ENCODE results near the gene CLIC3. TPM values are rescaled to one million over a fixed set of nuclear protein-coding genes. Genes with fewer than 3 reads are reported as not detected.

Gene CLIC3
- polyA plus RNA-seq, 2 of the 4 experiments (the other 2 are of a cell fraction): 0.61 to 6.4 TPM

- TF ChIP-seq KDM1A (IDR thresholded peaks at IDR 0.05; ENCODE audit: low read depth) (no peak), PBX3 (IDR thresholded peaks at IDR 0.05) (no peak), JUNB (IDR thresholded peaks at IDR 0.05) (no peak), TFCP2L1 (CRISPR knock-in tag; IDR thresholded peaks at IDR 0.05) (no peak)
Measured at GRCh38 chr9:137002646-137003041, 6.3 kb upstream of the CLIC3 start (continued).

- Histone ChIP-seq H3K9me3 (no peaks in the 10 kb centered on the region), H3K4me2 (no peak overlapping the region), H3K4me3 (no peak overlapping the region), H3K4me1 (peaks cover 25% of the 10 kb centered on the region), H3K27ac (no peak overlapping the region)
- ChIA-PET CTCF (interaction anchor here (0.7 to 6.1 kb wide), 8 partner anchors 8 to 421 kb away, joined by 3 to 37 read pairs (median 7); partner anchors contain the start of genes ABCA2 and EXD3), POLR2A (interaction anchor here (0.6 to 1.5 kb wide), 3 partner anchors 10 to 11 kb away, joined by 3 to 5 read pairs (median 5); partner anchors contain the start of gene PAXX)
- no peak for DNase-seq (ENCODE audit: low read depth in 1 of 2, low spot score in 1 of 2)
- no peak for TF ChIP-seq HOXB5 (CRISPR knock-in tag; IDR thresholded peaks at IDR 0.05)
- no peak for TF ChIP-seq ZNF302 (CRISPR knock-in tag; IDR thresholded peaks at IDR 0.05)
- no peak for TF ChIP-seq NPAS2 (CRISPR knock-in tag; IDR thresholded peaks at IDR 0.05; ENCODE audit: borderline replicate concordance)
- no peak for TF ChIP-seq HDAC2 (IDR thresholded peaks at IDR 0.05)
- TF ChIP-seq JUN (IDR thresholded peaks at IDR 0.05): no peak
- TF ChIP-seq E2F6 (IDR thresholded peaks at IDR 0.05; ENCODE audit: borderline replicate concordance, low read depth): no peak
- no peak for TF ChIP-seq POLR2A (IDR thresholded peaks at IDR 0.05; ENCODE audit: low read length)
- no peak for TF ChIP-seq MAX (IDR thresholded peaks at IDR 0.05)
- no peak for TF ChIP-seq FOXS1 (CRISPR knock-in tag; IDR thresholded peaks at IDR 0.05)
- TF ChIP-seq PHF8 (IDR thresholded peaks at IDR 0.05; ENCODE audit: borderline replicate concordance, low read depth): no peak
- no peak for TF ChIP-seq NFE2L2 (conservative IDR thresholded peaks at IDR 0.05; ENCODE audit: low read length)
- no peak for TF ChIP-seq EHF (CRISPR knock-in tag; IDR thresholded peaks at IDR 0.05)
- FAIRE-seq: no peak
- 70% methylated on average over 20 of the region's 20 CpGs for WGBS (ENCODE audit: missing lambda C conversion rate)
- no peak for ATAC-seq
Measured at GRCh38 chr9:137001857-137002645, 5.7 kb upstream of the CLIC3 start.

- ChIA-PET POLR2A (interaction anchor here (1.0 kb wide), 1 partner anchor 9 kb away, joined by 5 read pairs; no protein-coding TSS in a partner anchor), CTCF (interaction anchor here (0.7 to 2.5 kb wide), 7 partner anchors 27 to 158 kb away, joined by 3 to 11 read pairs (median 5); partner anchors contain the start of gene AJM1)
- Histone ChIP-seq H3K4me2 (peak overlapping the region; percentile 25; the same call in 1 of the 3 replicates), H3K27ac (peak overlapping the region in 1 of 2 experiments; percentile 22; a peak in 1 of 6 replicates), H3K9me3 (no peaks in the 10 kb centered on the region), H3K4me3 (no peak overlapping the region), H3K4me1 (peaks cover 41% of the 10 kb centered on the region)
- WGBS (ENCODE audit: missing lambda C conversion rate): 75% methylated on average over 9 of the region's 10 CpGs
- ATAC-seq (no peak), DNase-seq (ENCODE audit: low read depth in 1 of 2, low spot score in 1 of 2) (no peak), FAIRE-seq (no peak)
- TF ChIP-seq BHLHE40 (IDR thresholded peaks at IDR 0.05; ENCODE audit: low read depth, low read length): no peak
- TF ChIP-seq RCOR1 (IDR thresholded peaks at IDR 0.05; ENCODE audit: low read depth, low read length): no peak
- TF ChIP-seq HEYL (CRISPR knock-in tag; IDR thresholded peaks at IDR 0.05): no peak
- no peak for TF ChIP-seq TFCP2L1 (CRISPR knock-in tag; IDR thresholded peaks at IDR 0.05)
- no peak for TF ChIP-seq RNF2 (IDR thresholded peaks at IDR 0.05; ENCODE audit: borderline replicate concordance, low read depth)
- no peak for TF ChIP-seq POLR2AphosphoS2 (conservative IDR thresholded peaks at IDR 0.05; ENCODE audit: low read length)
- no peak for TF ChIP-seq HES2 (IDR thresholded peaks at IDR 0.05)
- no peak for TF ChIP-seq NFE2L2 (conservative IDR thresholded peaks at IDR 0.05; ENCODE audit: low read length)
- no peak for TF ChIP-seq CHD2 (IDR thresholded peaks at IDR 0.05; ENCODE audit: low read length, partially characterized antibody)
- no peak for TF ChIP-seq FOXS1 (CRISPR knock-in tag; IDR thresholded peaks at IDR 0.05)
- TF ChIP-seq SREBF2 (IDR thresholded peaks at IDR 0.05): no peak
- no peak for TF ChIP-seq NR3C1 (IDR thresholded peaks at IDR 0.05)
- no peak for TF ChIP-seq MYC (IDR thresholded peaks at IDR 0.05; ENCODE audit: borderline replicate concordance, low read length)
- no peak for TF ChIP-seq TP53 (CRISPR knock-in tag; IDR thresholded peaks at IDR 0.05)
- no peak for TF ChIP-seq CEBPB (IDR thresholded peaks at IDR 0.05)
- no peak for TF ChIP-seq BCL3 (IDR thresholded peaks at IDR 0.05)
- no peak for TF ChIP-seq MAX (IDR thresholded peaks at IDR 0.05)
- TF ChIP-seq ZSCAN20 (CRISPR knock-in tag; IDR thresholded peaks at IDR 0.05): no peak
Measured at GRCh38 chr9:137000177-137000930, 4.0 kb upstream of the CLIC3 start.
